Osteoblast (primary cell): Measurements from ENCODE around the gene BPIFB4. TPM values are rescaled to one million over a fixed set of nuclear protein-coding genes. Genes with fewer than 3 reads are reported as not detected.

ENCODE experiments used
- DNase-seq: peaks from one replicate; pipeline ENCODE4 v3.0.0; 2011; ENCODE audit warnings: low spot score, mixed read lengths; ENCODE audit not compliant: insufficient read length; ENCODE audit errors: missing footprints
- H2AFZ ChIP-seq: 2 replicates; pipeline ENCODE4 v1.6.0; 2011; ENCODE audit warnings: mild to moderate bottlenecking, low read length
- H3K27ac ChIP-seq: 2 replicates; pipeline ENCODE4 v1.5.1; 2011; ENCODE audit warnings: mild to moderate bottlenecking, low read depth, low read length, moderate library complexity
- H3K27me3 ChIP-seq: 2 replicates; pipeline ENCODE4 v1.6.0; 2012; ENCODE audit warnings: mild to moderate bottlenecking, control low read depth, inconsistent platforms, low read length, moderate library complexity; ENCODE audit not compliant: insufficient read depth
- H3K36me3 ChIP-seq: 2 replicates; pipeline ENCODE4 v1.5.1; 2011; ENCODE audit warnings: mild to moderate bottlenecking, low read length, control low read depth, moderate library complexity; ENCODE audit not compliant: insufficient read depth
- H3K4me1 ChIP-seq: 2 replicates; pipeline ENCODE4 v1.5.1; 2011; ENCODE audit warnings: mild to moderate bottlenecking, low read length, control low read depth, moderate library complexity; ENCODE audit not compliant: insufficient read depth
- H3K4me2 ChIP-seq: 2 replicates; pipeline ENCODE4 v1.6.0; 2011; ENCODE audit warnings: mild to moderate bottlenecking, low read length; ENCODE audit not compliant: insufficient read depth
- H3K4me3 ChIP-seq: fragments of 200-600 bp; sonication (generic); 3 replicates; pipeline ENCODE4 v1.5.1; 2012; ENCODE audit warnings: mild to moderate bottlenecking, low read length, inconsistent platforms; ENCODE audit not compliant: insufficient read depth
- H3K79me2 ChIP-seq: 2 replicates; pipeline ENCODE4 v1.6.0; 2012; ENCODE audit warnings: mild to moderate bottlenecking, low read length, control low read depth, inconsistent platforms; ENCODE audit not compliant: insufficient read depth
- H3K9me3 ChIP-seq: 2 replicates; pipeline ENCODE4 v1.5.1; 2011; ENCODE audit warnings: low read depth, low read length, control low read depth
- H4K20me1 ChIP-seq: 2 replicates; pipeline ENCODE4 v1.6.0; 2012; ENCODE audit warnings: mild to moderate bottlenecking, low read length, control low read depth; ENCODE audit not compliant: insufficient read depth
- CTCF ChIP-seq: IDR thresholded peaks from 2 replicates; pipeline ENCODE4 v1.5.1; 2011; ENCODE audit warnings: mild to moderate bottlenecking, low read depth, low read length, moderate library complexity; ENCODE audit errors: extremely low read depth
- total RNA-seq: library from RNA; depleted of rRNA; stranded (reverse); fragments of >200 nt; gene quantifications from 2 replicates; pipeline ENCODE4 v1.2.3, GENCODE V29; 2012

The BPIFB4 gene
- total RNA-seq, 1 donor: not detected

- Histone ChIP-seq H3K4me3 (no peak overlapping the region), H2AFZ (no peak overlapping the region), H3K4me1 (no peaks in the 10 kb centered on the region), H3K4me2 (no peak overlapping the region), H3K79me2 (no peaks in the 10 kb centered on the region), H3K36me3 (no peaks in the 10 kb centered on the region), H3K9me3 (no peaks in the 10 kb centered on the region), H3K27me3 (no peaks in the 10 kb centered on the region), H3K27ac (no peak overlapping the region), H4K20me1 (no peaks in the 10 kb centered on the region)
- no peak for DNase-seq
- no peak for TF ChIP-seq CTCF
Measured at GRCh38 chr20:33137195-33137594, 57.8 kb downstream of the BPIFB4 start.

GRCh38 chr20:33139467-33139866, 60.0 kb downstream of the BPIFB4 start:
- no peak overlapping the region for H2AFZ ChIP-seq
- H3K27ac ChIP-seq: no peak overlapping the region
- no peaks in the 10 kb centered on the region for H3K27me3 ChIP-seq
- TF ChIP-seq CTCF: no peak
- H3K79me2 ChIP-seq: no peaks in the 10 kb centered on the region
- no peaks in the 10 kb centered on the region for H3K9me3 ChIP-seq
- H3K4me1 ChIP-seq: no peaks in the 10 kb centered on the region
- H3K36me3 ChIP-seq: no peaks in the 10 kb centered on the region
- H3K4me3 ChIP-seq: no peak overlapping the region
- H4K20me1 ChIP-seq: no peaks in the 10 kb centered on the region
- no peak for DNase-seq
- H3K4me2 ChIP-seq: no peak overlapping the region

- H3K4me3 ChIP-seq: no peak overlapping the region
- H3K4me1 ChIP-seq: no peaks in the 10 kb centered on the region
- H2AFZ ChIP-seq: no peak overlapping the region
- no peaks in the 10 kb centered on the region for H3K36me3 ChIP-seq
- H3K79me2 ChIP-seq: no peaks in the 10 kb centered on the region
- H3K4me2 ChIP-seq: no peak overlapping the region
- H3K9me3 ChIP-seq: no peaks in the 10 kb centered on the region
- H4K20me1 ChIP-seq: no peaks in the 10 kb centered on the region
- H3K27ac ChIP-seq: no peak overlapping the region
- no peak for TF ChIP-seq CTCF
- H3K27me3 ChIP-seq: no peaks in the 10 kb centered on the region
- DNase-seq: no peak
Measured at GRCh38 chr20:33145521-33145920, 66.1 kb downstream of the BPIFB4 start.

GRCh38 chr20:33147299-33147698, 67.9 kb downstream of the BPIFB4 start:
- no peak for TF ChIP-seq CTCF
- Histone ChIP-seq H3K27me3 (no peaks in the 10 kb centered on the region), H3K4me2 (no peak overlapping the region), H3K4me3 (no peak overlapping the region), H3K36me3 (no peaks in the 10 kb centered on the region), H3K27ac (no peak overlapping the region), H3K79me2 (no peaks in the 10 kb centered on the region), H2AFZ (no peak overlapping the region), H3K9me3 (no peaks in the 10 kb centered on the region), H3K4me1 (no peaks in the 10 kb centered on the region), H4K20me1 (no peaks in the 10 kb centered on the region)
- DNase-seq: no peak
